IMR-90 (cell line): ENCODE results near the gene TIGIT.

ENCODE experiments used
- CEBPB ChIP-seq: IDR thresholded peaks from 2 replicates; pipeline ENCODE4 v1.6.1; 2012; ENCODE audit warnings: low read depth, low read length, improper control_type of control experiment
- CTCF ChIP-seq: conservative IDR thresholded peaks from 2 replicates; pipeline ENCODE4 v1.5.1; 2012; ENCODE audit warnings: mild to moderate bottlenecking, low read depth, low read length, improper control_type of control experiment
- FOS ChIP-seq: fragments of 150-350 bp; IDR thresholded peaks from 2 replicates; pipeline ENCODE4 v1.6.1; 2016; ENCODE audit warnings: low read depth, low read length
- POLR2A ChIP-seq: IDR thresholded peaks from 2 replicates; pipeline ENCODE4 v1.6.1; 2012; ENCODE audit warnings: mild to moderate bottlenecking, low read depth, low read length
- RAD21 ChIP-seq: IDR thresholded peaks from 2 replicates; pipeline ENCODE4 v1.6.1; 2012; ENCODE audit warnings: low read length, improper control_type of control experiment
- RFX5 ChIP-seq: IDR thresholded peaks from 2 replicates; pipeline ENCODE4 v1.8.0; 2012; ENCODE audit warnings: low read depth, mild to moderate bottlenecking, low read length, moderate library complexity

DNA sequence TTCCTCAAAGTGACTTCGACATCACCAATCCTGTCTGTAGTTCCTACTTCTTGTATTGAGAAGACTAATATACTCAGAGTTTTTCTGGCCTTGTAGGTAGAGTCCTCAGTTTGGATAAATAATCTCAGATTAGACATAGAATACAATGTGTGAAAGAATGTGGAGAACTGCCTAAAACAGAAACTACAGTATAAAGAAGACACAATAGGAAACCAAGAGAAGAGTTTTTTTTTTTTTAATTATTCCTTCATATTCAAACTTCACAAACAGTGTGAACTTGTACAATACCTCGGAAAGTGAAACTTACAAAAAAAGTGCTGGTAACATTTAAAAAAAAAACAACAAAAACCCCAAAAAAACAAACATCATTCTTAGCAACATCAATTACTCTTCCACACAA is 20.5 kb downstream of the TIGIT start:
- TF ChIP-seq CTCF (no peak), RAD21 (no peak), POLR2A (no peak), CEBPB (no peak), RFX5 (no peak), FOS (no peak)
